ENCODE measurements around the gene GRIFIN.
A peak's percentile ranks its signal among the peaks of the same experiment; 100 is the strongest.
"Not testable (repeated sequence)": the region's sequence is repeated elsewhere in the genome, so short reads cannot be mapped to it uniquely, and the experiment has no call there.

GRIFIN gene

DNA sequence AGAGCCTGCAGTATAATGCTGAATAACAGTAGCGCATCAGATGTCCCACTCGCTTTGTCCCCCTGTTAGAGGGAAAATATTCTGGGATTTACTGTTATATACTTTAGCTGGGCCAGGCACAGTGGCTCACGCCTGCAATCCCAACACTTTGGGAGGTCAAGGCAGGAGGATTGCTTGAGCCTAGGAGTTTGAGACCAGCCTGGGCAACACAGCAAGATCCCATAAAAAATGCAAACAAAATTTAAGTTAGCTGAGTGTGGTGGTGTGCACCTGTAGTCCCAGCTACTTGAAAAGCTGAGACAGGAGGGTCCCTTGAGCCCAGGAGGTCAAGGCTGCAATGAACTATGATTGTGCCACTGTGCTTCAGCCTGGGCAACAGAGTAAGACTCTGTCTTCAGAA, 22.3 kb downstream of the GRIFIN start:
- Mint-ChIP-seq H3K4me1 (ENCODE audit: low read depth) (peaks cover 16% of the 10 kb centered on the region), H3K27me3 (ENCODE audit: low read depth) (peaks cover 16% of the 10 kb centered on the region)
- not testable (repeated sequence) for H3K27ac Mint-ChIP-seq; H3K4me3 Mint-ChIP-seq; H3K36me3 Mint-ChIP-seq (ENCODE audit: low read depth); H3K9me3 Mint-ChIP-seq; DNase-seq (ENCODE audit: low spot score)

DNA sequence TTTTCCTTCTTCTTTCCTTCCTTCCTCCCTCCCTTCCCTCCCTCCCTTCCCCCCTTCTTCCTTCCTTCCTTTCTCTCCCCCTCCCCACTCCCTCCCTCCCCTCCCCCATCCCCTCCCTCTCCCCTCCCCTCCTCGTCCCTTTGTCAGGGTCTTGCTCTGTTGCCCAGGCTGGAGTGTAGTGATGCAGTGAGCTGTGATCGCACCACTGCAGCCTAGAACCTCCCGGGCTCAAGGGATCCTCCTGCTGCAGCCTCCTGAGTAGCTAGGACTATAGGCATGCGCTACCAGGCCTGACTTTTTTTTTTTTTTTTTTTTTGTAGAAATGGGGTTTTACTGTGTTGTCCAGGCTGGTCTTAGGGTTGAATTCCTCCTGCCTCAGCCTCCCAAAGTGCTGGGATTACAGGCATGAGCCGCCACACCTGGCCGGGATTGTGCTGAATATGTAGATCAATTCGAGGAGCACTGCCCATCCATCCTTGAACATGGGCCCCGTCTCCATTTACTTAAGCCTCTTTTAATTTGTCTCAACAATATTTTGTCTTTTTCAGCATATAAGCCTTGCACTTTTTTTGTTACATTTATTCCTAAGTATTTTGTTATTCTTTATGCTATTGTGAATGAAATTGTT, 23.4 kb downstream of the GRIFIN start:
- Mint-ChIP-seq H3K36me3 (ENCODE audit: low read depth) (no peaks in the 10 kb centered on the region), H3K27me3 (ENCODE audit: low read depth) (peaks cover 16% of the 10 kb centered on the region), H3K4me3 (no peak overlapping the region), H3K27ac (no peak overlapping the region), H3K4me1 (ENCODE audit: low read depth) (peaks cover 10% of the 10 kb centered on the region), H3K9me3 (no peaks in the 10 kb centered on the region)
- no peak for DNase-seq (ENCODE audit: low spot score)

DNA sequence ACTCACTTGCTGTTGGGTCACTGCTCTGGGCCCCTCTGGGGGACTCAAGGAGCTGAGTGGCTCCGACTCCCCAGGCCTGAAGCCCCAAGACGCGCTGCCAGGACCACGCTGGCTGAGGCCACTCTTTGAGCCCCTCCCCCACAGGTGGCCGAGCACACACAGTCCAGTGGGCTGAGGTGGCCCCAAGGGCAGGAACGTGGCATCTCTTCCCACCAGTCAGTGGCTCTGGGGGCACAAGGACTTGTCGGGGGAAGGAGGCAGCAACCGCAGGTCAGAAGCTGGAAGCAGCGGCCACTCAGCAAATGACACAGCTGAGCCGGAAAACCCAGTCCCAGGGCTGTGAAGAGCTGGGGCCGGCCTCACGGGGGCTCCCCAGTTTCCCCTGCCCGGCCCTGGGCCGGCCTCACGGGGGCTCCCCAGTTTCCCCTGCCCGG, 24.1 kb downstream of the GRIFIN start:
- H3K27ac Mint-ChIP-seq: no peak overlapping the region
- H3K9me3 Mint-ChIP-seq: no peaks in the 10 kb centered on the region
- peak; percentile 8 for DNase-seq (ENCODE audit: low spot score)
- peaks cover 9% of the 10 kb centered on the region for H3K4me1 Mint-ChIP-seq (ENCODE audit: low read depth)
- H3K4me3 Mint-ChIP-seq: peak overlapping the region; percentile 38
- peaks cover 16% of the 10 kb centered on the region for H3K27me3 Mint-ChIP-seq (ENCODE audit: low read depth)
- peaks cover 2% of the 10 kb centered on the region for H3K36me3 Mint-ChIP-seq (ENCODE audit: low read depth)

DNA sequence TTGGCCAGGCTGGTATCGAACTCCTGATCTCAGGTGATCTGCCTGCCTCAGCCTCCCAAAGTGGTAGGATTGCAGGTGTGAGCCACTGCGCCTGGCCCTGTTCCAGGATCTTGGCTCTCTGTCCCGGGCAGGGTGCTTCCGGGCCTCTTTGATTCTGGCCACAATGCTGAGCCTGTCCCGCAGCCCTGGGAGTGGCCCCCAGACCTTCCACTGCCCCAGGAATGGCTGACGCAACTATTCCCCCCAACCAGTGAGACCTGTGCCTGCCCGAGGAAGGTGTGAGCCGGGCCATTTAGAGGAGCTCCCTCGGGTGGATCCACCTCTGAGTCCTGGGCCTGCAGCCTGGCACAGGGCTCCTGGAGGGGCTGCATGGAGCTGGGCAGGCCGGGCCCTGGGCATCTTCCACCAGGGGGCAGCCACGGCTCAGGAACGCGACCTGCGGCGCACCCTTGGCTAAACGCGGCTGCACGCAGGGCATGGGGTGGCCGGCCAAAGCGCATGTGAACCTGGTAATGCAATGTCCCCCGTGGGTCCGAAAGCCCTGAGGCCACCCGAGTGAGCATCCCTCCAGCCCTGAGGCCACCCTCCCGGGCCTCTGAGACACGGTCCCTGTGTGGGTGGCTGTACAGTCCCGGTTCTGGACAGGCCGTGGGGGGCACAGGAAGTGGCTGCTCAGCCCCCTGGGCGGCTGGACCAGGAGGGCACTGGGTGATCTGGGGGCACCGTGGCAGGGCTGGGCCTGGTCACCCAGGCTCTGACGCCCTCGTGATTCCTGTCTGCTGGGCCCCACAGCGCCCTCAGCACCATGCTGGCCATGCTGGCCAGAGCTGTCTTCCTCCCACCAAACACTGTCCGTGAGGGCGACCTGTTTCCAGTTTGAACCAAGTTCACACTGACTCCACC, 24.8 kb downstream of the GRIFIN start:
- Mint-ChIP-seq H3K27ac (no peak overlapping the region), H3K9me3 (no peaks in the 10 kb centered on the region), H3K4me3 (peak overlapping the region; percentile 38), H3K4me1 (ENCODE audit: low read depth) (peaks cover 6% of the 10 kb centered on the region), H3K27me3 (ENCODE audit: low read depth) (peaks cover 13% of the 10 kb centered on the region), H3K36me3 (ENCODE audit: low read depth) (peaks cover 2% of the 10 kb centered on the region)
- DNase-seq (ENCODE audit: low spot score): peak; percentile 70

DNA sequence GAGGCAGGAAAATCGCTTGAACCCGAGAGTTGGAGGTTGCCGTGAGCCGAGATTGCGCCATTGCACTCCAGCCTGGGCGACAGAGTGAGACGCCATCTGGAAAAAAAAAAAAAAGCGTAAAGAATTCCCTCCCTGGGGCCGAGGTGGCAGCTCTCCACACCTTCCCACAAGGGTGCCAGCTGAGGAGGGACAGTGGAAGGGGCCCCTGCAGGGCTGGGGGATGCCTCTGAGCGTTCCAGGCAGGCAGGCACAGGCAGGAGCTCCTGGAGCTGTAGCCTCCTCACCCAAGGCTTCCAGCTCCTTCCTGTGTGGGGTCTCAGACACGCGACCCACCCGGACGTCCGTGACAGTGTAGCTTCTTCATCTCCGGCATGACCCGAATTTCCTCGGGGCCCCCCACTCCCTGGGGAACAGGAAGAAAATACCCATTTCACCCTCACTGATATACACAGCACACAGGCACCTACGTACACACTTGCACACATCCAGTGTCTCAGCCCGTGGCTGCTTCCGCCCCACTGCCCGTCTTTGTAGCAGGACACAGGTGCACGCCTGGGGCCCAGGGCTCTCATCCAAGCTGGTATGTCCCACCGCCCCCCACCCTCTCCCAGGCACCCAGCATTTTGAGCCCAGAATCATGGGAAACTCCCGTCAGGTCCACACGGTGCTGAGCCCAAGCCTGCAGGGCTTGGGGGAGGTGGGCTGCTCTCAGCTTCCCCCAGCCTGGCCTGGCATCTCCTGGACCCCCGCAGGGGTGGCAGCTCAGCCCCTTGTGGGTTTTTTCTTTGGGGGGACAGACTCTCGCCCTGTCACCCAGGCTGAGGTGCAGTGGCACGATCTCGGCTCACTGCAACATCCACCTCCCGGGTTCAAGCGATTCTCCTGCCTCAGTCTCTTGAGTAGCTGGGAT, 25.7 kb downstream of the GRIFIN start:
- peaks cover 2% of the 10 kb centered on the region for H3K36me3 Mint-ChIP-seq (ENCODE audit: low read depth)
- no peak overlapping the region for H3K4me3 Mint-ChIP-seq
- no peak overlapping the region for H3K27ac Mint-ChIP-seq
- H3K9me3 Mint-ChIP-seq: no peaks in the 10 kb centered on the region
- DNase-seq (ENCODE audit: low spot score): no peak
- H3K27me3 Mint-ChIP-seq (ENCODE audit: low read depth): peaks cover 6% of the 10 kb centered on the region
- peaks cover 6% of the 10 kb centered on the region for H3K4me1 Mint-ChIP-seq (ENCODE audit: low read depth)

DNA sequence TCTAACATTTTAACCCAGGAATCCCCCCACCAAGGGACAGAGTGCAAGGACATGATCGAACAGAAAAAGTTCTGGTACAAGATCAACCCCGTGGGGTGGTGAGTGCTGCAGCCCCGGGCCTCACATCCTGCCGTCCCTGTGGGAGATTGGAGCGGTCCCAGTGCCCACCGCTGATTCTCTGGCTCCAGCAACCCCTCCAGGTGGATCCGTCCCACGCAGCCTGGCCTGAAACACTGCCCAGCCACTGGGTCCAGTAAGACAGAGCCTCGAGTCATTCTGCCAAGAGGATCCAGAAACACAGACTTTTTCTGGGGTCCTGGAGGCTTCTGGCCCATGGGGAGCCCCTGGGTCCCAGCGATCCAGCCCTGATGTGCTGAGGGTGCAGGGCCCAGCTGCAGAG, 29.5 kb downstream of the GRIFIN start:
- Mint-ChIP-seq H3K36me3 (ENCODE audit: low read depth) (peaks cover 10% of the 10 kb centered on the region), H3K27me3 (ENCODE audit: low read depth) (no peaks in the 10 kb centered on the region), H3K4me3 (no peak overlapping the region), H3K9me3 (no peaks in the 10 kb centered on the region), H3K4me1 (ENCODE audit: low read depth) (peaks cover 2% of the 10 kb centered on the region), H3K27ac (no peak overlapping the region)
- no peak for DNase-seq (ENCODE audit: low spot score)

DNA sequence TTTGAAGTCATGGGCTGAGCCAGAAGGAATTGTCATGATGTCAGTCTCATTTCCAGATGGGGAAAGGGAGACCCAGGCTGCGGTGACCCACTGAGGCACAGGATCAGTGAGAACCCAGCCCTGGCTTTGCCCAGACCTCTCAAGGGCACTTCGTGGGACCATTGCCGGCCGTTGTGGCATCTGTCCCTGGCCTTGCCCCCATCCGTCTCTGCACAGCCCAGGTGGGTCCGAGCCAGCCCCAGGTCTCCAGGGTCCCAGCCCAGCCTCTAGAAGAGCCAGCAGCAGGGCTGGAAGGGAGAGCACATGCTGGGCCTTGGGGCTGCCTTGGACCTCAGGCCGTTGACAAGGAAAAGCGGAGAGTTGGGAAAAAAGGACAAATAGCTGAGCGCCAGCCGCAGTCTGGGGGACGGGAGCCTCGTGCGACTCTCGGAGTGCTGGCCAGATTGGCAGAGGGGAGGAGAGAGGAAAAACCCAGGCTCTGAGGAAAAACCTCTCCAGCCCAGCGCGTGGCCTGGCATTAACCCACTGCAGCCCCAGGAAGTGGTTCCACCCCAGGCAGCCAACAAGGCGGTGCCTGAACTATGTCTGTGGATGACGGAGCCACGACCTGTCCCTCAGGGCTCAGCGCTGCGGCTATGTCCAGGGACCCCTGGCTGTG, 30.2 kb downstream of the GRIFIN start:
- Mint-ChIP-seq H3K9me3 (no peaks in the 10 kb centered on the region), H3K27me3 (ENCODE audit: low read depth) (no peaks in the 10 kb centered on the region), H3K4me3 (no peak overlapping the region), H3K27ac (no peak overlapping the region), H3K4me1 (ENCODE audit: low read depth) (no peaks in the 10 kb centered on the region), H3K36me3 (ENCODE audit: low read depth) (peaks cover 10% of the 10 kb centered on the region)
- no peak for DNase-seq (ENCODE audit: low spot score)

DNA sequence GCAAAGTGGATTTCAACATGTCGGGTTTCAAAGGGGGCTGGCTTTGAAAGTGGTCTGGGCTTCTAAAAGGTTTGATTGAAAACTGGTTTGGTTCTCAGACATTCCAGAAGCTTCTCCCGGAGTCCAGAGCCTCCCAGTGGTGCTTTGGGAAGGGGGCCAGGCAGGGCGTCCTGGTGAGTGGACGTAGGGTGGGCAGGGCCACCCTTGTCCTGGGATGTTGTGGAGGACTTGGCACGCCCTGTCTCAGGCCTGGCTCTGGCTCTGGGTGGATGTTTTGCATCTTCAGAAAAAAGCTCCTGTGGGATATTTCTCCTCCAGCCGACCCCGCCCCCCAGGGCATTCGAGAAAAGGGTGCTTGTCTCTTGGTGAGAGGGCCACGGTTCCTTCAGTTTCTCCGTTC, 31.2 kb downstream of the GRIFIN start:
- H3K36me3 Mint-ChIP-seq (ENCODE audit: low read depth): peaks cover 17% of the 10 kb centered on the region
- no peak overlapping the region for H3K27ac Mint-ChIP-seq
- H3K27me3 Mint-ChIP-seq (ENCODE audit: low read depth): no peaks in the 10 kb centered on the region
- H3K9me3 Mint-ChIP-seq: no peaks in the 10 kb centered on the region
- no peaks in the 10 kb centered on the region for H3K4me1 Mint-ChIP-seq (ENCODE audit: low read depth)
- DNase-seq (ENCODE audit: low spot score): no peak
- no peak overlapping the region for H3K4me3 Mint-ChIP-seq

DNA sequence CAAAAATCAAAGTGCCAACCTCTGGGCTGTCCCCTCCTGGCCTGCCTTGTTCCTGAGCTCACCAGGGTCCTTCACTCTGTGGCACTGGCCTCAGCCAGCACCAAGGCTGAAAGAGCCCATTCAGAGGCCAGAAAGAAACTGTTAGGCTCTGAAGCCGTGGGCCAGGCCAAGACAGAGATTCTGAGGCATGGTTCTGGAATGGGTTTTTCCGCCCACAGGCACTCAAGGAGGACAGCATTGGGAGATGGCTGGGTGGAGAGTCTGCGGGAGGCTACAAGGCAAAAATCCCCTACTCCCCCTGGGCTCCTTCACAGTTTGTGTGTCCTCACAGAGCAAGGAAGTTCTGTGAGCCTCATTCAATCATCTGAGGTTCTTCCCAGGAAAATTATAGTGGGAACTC, 31.7 kb downstream of the GRIFIN start:
- Mint-ChIP-seq H3K4me1 (ENCODE audit: low read depth) (no peaks in the 10 kb centered on the region), H3K36me3 (ENCODE audit: low read depth) (peaks cover 18% of the 10 kb centered on the region), H3K4me3 (no peak overlapping the region), H3K27ac (no peak overlapping the region), H3K9me3 (no peaks in the 10 kb centered on the region), H3K27me3 (ENCODE audit: low read depth) (no peaks in the 10 kb centered on the region)
- DNase-seq (ENCODE audit: low spot score): no peak

DNA sequence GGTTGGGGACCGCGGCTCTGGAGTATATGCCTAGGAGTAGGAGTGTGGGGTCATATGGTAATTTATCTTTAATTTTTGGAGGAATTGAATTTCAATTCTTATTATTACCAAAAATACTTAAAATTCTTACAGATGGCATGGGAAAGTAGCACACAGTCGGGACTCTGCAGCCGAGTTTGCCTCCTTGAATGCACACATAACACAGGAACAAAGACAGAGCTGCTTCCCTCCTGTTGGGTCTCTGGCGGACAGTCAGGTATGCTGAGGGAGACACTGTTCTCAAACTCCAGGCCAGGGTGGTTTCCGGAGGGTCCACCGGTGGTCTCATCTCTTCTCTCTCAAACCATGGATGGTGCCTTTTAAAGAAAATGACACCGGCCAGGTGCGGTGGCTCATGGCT, 32.7 kb downstream of the GRIFIN start:
- H3K4me3 Mint-ChIP-seq: no peak overlapping the region
- peaks cover 23% of the 10 kb centered on the region for H3K36me3 Mint-ChIP-seq (ENCODE audit: low read depth)
- no peaks in the 10 kb centered on the region for H3K27me3 Mint-ChIP-seq (ENCODE audit: low read depth)
- no peaks in the 10 kb centered on the region for H3K9me3 Mint-ChIP-seq
- H3K27ac Mint-ChIP-seq: no peak overlapping the region
- H3K4me1 Mint-ChIP-seq (ENCODE audit: low read depth): no peaks in the 10 kb centered on the region
- no peak for DNase-seq (ENCODE audit: low spot score)

DNA sequence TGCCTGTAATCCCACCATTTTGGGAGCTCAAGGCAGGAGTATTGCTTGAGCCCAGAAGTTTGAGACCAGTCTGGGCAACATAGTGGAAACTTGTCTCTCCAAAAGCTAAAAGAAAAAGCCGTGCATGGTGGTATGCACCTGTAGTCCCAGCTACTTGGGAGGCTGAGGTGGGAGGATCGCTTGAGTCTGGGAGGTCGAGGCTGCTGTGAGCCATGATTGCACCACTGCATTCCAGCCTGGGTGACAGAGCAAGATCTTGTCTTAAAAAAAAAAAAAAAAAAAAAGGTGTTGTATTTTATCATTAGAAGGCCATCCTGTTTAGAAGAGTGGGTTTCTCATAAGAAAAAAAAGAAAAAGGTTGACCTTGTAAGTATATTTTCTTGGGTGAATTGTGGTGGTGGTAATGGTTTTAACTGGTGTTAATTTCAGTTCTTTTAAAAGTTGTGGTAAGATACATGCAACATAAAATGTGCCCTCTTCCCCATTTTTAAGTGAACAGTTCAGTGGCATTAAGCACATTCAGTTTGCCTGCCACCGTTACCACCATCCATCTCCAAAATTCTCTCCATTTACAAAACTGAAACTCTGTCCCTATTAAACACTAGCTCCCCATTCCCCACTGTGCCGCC, 34.7 kb downstream of the GRIFIN start:
- no peak overlapping the region for H3K4me3 Mint-ChIP-seq
- H3K9me3 Mint-ChIP-seq: no peaks in the 10 kb centered on the region
- no peaks in the 10 kb centered on the region for H3K4me1 Mint-ChIP-seq (ENCODE audit: low read depth)
- no peak overlapping the region for H3K27ac Mint-ChIP-seq
- no peak for DNase-seq (ENCODE audit: low spot score)
- H3K36me3 Mint-ChIP-seq (ENCODE audit: low read depth): peaks cover 32% of the 10 kb centered on the region
- H3K27me3 Mint-ChIP-seq (ENCODE audit: low read depth): no peaks in the 10 kb centered on the region

DNA sequence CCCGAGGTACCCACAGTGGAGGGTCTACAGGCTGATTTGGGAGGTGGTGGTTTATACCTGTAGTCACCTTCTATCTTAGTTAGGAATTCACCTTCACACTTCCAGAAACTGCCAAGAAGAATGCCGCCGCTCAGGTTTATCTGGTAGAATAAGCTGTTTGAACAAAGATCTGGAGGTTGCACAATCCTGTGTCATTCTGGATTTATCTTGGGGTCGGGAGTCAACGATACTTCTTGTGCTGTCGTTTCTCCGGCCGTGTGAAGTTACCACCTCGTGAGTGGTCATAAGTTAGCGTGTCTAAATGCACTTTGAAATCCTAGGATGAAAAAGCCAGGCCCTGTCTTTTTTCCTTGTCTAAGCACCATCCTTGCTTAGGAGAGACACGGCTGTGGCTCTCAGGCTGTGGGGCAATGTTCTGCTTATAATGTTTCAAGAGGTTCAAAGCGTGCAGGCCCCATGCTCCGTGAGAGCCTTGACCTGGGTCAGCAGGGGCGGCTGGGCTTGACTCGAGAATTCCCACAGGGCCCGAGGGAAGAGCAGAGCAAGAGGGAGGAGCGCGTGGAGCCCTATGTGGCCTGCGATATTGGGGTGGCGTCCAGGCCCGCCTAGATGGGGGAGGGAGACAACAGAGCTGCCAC, 35.5 kb downstream of the GRIFIN start:
- DNase-seq (ENCODE audit: low spot score): no peak
- Mint-ChIP-seq H3K4me1 (ENCODE audit: low read depth) (no peaks in the 10 kb centered on the region), H3K9me3 (no peaks in the 10 kb centered on the region), H3K36me3 (ENCODE audit: low read depth) (peaks cover 39% of the 10 kb centered on the region), H3K4me3 (no peak overlapping the region), H3K27ac (no peak overlapping the region), H3K27me3 (ENCODE audit: low read depth) (no peaks in the 10 kb centered on the region)

DNA sequence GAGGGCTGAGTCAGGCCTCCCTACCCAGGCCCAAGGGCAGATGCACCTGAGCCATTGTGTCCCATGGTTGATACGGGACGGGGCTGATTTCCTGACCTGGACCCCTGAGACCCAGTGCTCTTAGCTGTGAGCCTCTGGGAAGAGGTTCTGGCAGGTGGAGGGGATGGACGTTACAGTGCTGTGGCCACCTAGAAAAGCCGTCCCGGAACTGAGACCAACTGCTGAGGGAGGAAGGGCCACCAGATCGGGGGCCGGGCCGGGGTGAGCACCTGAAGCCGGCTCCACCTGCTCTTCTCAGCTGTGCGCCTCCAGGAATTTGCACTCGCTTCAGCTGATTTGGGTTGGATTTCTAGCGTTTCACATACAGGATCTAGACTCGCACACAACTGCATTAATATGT, 37.4 kb downstream of the GRIFIN start:
- Mint-ChIP-seq H3K9me3 (no peaks in the 10 kb centered on the region), H3K27ac (no peak overlapping the region), H3K4me1 (ENCODE audit: low read depth) (no peaks in the 10 kb centered on the region), H3K4me3 (no peak overlapping the region), H3K36me3 (ENCODE audit: low read depth) (peaks cover 45% of the 10 kb centered on the region), H3K27me3 (ENCODE audit: low read depth) (no peaks in the 10 kb centered on the region)
- no peak for DNase-seq (ENCODE audit: low spot score)
